ENCODE measurements around the gene CDK6. TPM values are rescaled to one million over a fixed set of nuclear protein-coding genes. Genes with fewer than 3 reads are reported as not detected.

The CDK6 gene
- total RNA-seq, 2 experiments from 2014 or later: 118 to 229 TPM

GRCh38 chr7:92668564-92668963, 167.8 kb downstream of the CDK6 start:
- Mint-ChIP-seq H3K27ac (peak overlapping the region; percentile 72), H3K4me1 (peaks cover 82% of the 10 kb centered on the region), H3K27me3 (no peaks in the 10 kb centered on the region), H3K4me3 (peak overlapping the region; percentile 15), H3K36me3 (peaks cover 72% of the 10 kb centered on the region), H3K9me3 (ENCODE audit: low read depth) (no peaks in the 10 kb centered on the region)
- ATAC-seq (no peak), DNase-seq (no peak)
- CTCF ChIA-PET: no interaction called here

- H3K9me3 Mint-ChIP-seq (ENCODE audit: low read depth): no peaks in the 10 kb centered on the region
- no peak for DNase-seq
- no peaks in the 10 kb centered on the region for H3K27me3 Mint-ChIP-seq
- H3K4me3 Mint-ChIP-seq: peak overlapping the region; percentile 15
- peaks cover 78% of the 10 kb centered on the region for H3K4me1 Mint-ChIP-seq
- peaks cover 68% of the 10 kb centered on the region for H3K36me3 Mint-ChIP-seq
- CTCF ChIA-PET: interaction anchor here (1.3 kb wide), 1 partner anchor 47 kb away, joined by 4 read pairs; no protein-coding TSS in a partner anchor
- H3K27ac Mint-ChIP-seq: peak overlapping the region; percentile 72
- ATAC-seq: no peak
These were observed 168.4 kb downstream of the CDK6 start for GRCh38 chr7:92667816-92668535.

GRCh38 chr7:92665926-92666325, 170.4 kb downstream of the CDK6 start:
- CTCF ChIA-PET: interaction anchor here (1.1 to 2.4 kb wide), 5 partner anchors 10 to 167 kb away, joined by 3 to 8 read pairs (median 4); no protein-coding TSS in a partner anchor

GRCh38 chr7:92661651-92662050, 174.7 kb downstream of the CDK6 start:
- no peaks in the 10 kb centered on the region for H3K9me3 Mint-ChIP-seq (ENCODE audit: low read depth)
- peaks cover 47% of the 10 kb centered on the region for H3K36me3 Mint-ChIP-seq
- no peaks in the 10 kb centered on the region for H3K27me3 Mint-ChIP-seq
- H3K4me1 Mint-ChIP-seq: peaks cover 50% of the 10 kb centered on the region
- no peak overlapping the region for H3K4me3 Mint-ChIP-seq
- no peak overlapping the region for H3K27ac Mint-ChIP-seq
- no peak for DNase-seq
- CTCF ChIA-PET: no interaction called here
- no peak for ATAC-seq

More at GRCh38 chr7:92665926-92666325, 170.4 kb downstream of the CDK6 start:
- no peak overlapping the region for H3K4me3 Mint-ChIP-seq
- no peak for DNase-seq
- no peak for ATAC-seq
- peak overlapping the region; percentile 86 for H3K27ac Mint-ChIP-seq
- H3K9me3 Mint-ChIP-seq (ENCODE audit: low read depth): no peaks in the 10 kb centered on the region
- no peaks in the 10 kb centered on the region for H3K27me3 Mint-ChIP-seq
- peaks cover 51% of the 10 kb centered on the region for H3K36me3 Mint-ChIP-seq
- H3K4me1 Mint-ChIP-seq: peaks cover 60% of the 10 kb centered on the region

- ATAC-seq: no peak
- CTCF ChIA-PET: interaction anchor here (1.1 kb wide), 1 partner anchor 174 kb away, joined by 3 read pairs; no protein-coding TSS in a partner anchor
- no peaks in the 10 kb centered on the region for H3K9me3 Mint-ChIP-seq (ENCODE audit: low read depth)
- H3K36me3 Mint-ChIP-seq: peaks cover 43% of the 10 kb centered on the region
- H3K27ac Mint-ChIP-seq: no peak overlapping the region
- DNase-seq: no peak
- no peaks in the 10 kb centered on the region for H3K27me3 Mint-ChIP-seq
- H3K4me3 Mint-ChIP-seq: no peak overlapping the region
- H3K4me1 Mint-ChIP-seq: peaks cover 37% of the 10 kb centered on the region
These were observed 177.7 kb downstream of the CDK6 start for GRCh38 chr7:92658671-92659070.

GRCh38 chr7:92657391-92657790, 179.0 kb downstream of the CDK6 start:
- peaks cover 48% of the 10 kb centered on the region for H3K4me1 Mint-ChIP-seq
- H3K27me3 Mint-ChIP-seq: no peaks in the 10 kb centered on the region
- no peak overlapping the region for H3K4me3 Mint-ChIP-seq
- DNase-seq (no peak), ATAC-seq (no peak)
- CTCF ChIA-PET: no interaction called here
- peaks cover 48% of the 10 kb centered on the region for H3K36me3 Mint-ChIP-seq
- H3K27ac Mint-ChIP-seq: no peak overlapping the region
- no peaks in the 10 kb centered on the region for H3K9me3 Mint-ChIP-seq (ENCODE audit: low read depth)

- H3K4me3 Mint-ChIP-seq: no peak overlapping the region
- H3K4me1 Mint-ChIP-seq: peaks cover 58% of the 10 kb centered on the region
- ATAC-seq: no peak
- H3K27ac Mint-ChIP-seq: no peak overlapping the region
- H3K36me3 Mint-ChIP-seq: peaks cover 56% of the 10 kb centered on the region
- H3K27me3 Mint-ChIP-seq: no peaks in the 10 kb centered on the region
- no peaks in the 10 kb centered on the region for H3K9me3 Mint-ChIP-seq (ENCODE audit: low read depth)
- no peak for DNase-seq
- CTCF ChIA-PET: interaction anchor here (1.1 to 2.2 kb wide), 3 partner anchors 9 to 24 kb away, joined by 3 to 6 read pairs (median 3); no protein-coding TSS in a partner anchor
These were observed 180.3 kb downstream of the CDK6 start for GRCh38 chr7:92656121-92656520.

GRCh38 chr7:92655346-92655884, 181.0 kb downstream of the CDK6 start:
- CTCF ChIA-PET: interaction anchor here (1.1 to 2.2 kb wide), 4 partner anchors 10 to 167 kb away, joined by 3 to 6 read pairs (median 3); no protein-coding TSS in a partner anchor
- no peak for DNase-seq
- H3K9me3 Mint-ChIP-seq (ENCODE audit: low read depth): no peaks in the 10 kb centered on the region
- no peaks in the 10 kb centered on the region for H3K27me3 Mint-ChIP-seq
- no peak overlapping the region for H3K27ac Mint-ChIP-seq
- peaks cover 62% of the 10 kb centered on the region for H3K4me1 Mint-ChIP-seq
- no peak overlapping the region for H3K4me3 Mint-ChIP-seq
- no peak for ATAC-seq
- H3K36me3 Mint-ChIP-seq: peaks cover 61% of the 10 kb centered on the region

GRCh38 chr7:92653136-92653535, 183.2 kb downstream of the CDK6 start:
- ATAC-seq (no peak), DNase-seq (no peak)
- H3K4me3 Mint-ChIP-seq: no peak overlapping the region

GRCh38 chr7:92652536-92652935, 183.8 kb downstream of the CDK6 start:
- Mint-ChIP-seq H3K27ac (no peak overlapping the region), H3K4me3 (no peak overlapping the region), H3K4me1 (peaks cover 73% of the 10 kb centered on the region), H3K27me3 (no peaks in the 10 kb centered on the region), H3K36me3 (peaks cover 51% of the 10 kb centered on the region), H3K9me3 (ENCODE audit: low read depth) (no peaks in the 10 kb centered on the region)
- CTCF ChIA-PET: interaction anchor here (1.1 to 1.2 kb wide), 2 partner anchors 11 to 13 kb away, joined by 3 read pairs; no protein-coding TSS in a partner anchor
- DNase-seq: no peak
- peak; percentile 15 for ATAC-seq

More at GRCh38 chr7:92653136-92653535, 183.2 kb downstream of the CDK6 start:
- peaks cover 71% of the 10 kb centered on the region for H3K4me1 Mint-ChIP-seq
- H3K27ac Mint-ChIP-seq: peak overlapping the region; percentile 39
- CTCF ChIA-PET: interaction anchor here (1.1 kb wide), 1 partner anchor 14 kb away, joined by 3 read pairs; no protein-coding TSS in a partner anchor
- no peaks in the 10 kb centered on the region for H3K27me3 Mint-ChIP-seq
- H3K9me3 Mint-ChIP-seq (ENCODE audit: low read depth): no peaks in the 10 kb centered on the region
- H3K36me3 Mint-ChIP-seq: peaks cover 46% of the 10 kb centered on the region

- Mint-ChIP-seq H3K9me3 (ENCODE audit: low read depth) (no peaks in the 10 kb centered on the region), H3K4me1 (peaks cover 81% of the 10 kb centered on the region), H3K4me3 (no peak overlapping the region), H3K36me3 (peaks cover 50% of the 10 kb centered on the region), H3K27me3 (no peaks in the 10 kb centered on the region), H3K27ac (peak overlapping the region; percentile 34)
- CTCF ChIA-PET: interaction anchor here (1.0 to 2.1 kb wide), 2 partner anchors 10 to 14 kb away, joined by 4 to 6 read pairs; no protein-coding TSS in a partner anchor
- DNase-seq (no peak), ATAC-seq (no peak)
These were observed 186.0 kb downstream of the CDK6 start for GRCh38 chr7:92650391-92650790.

- Mint-ChIP-seq H3K9me3 (ENCODE audit: low read depth) (no peaks in the 10 kb centered on the region), H3K27me3 (no peaks in the 10 kb centered on the region), H3K4me3 (no peak overlapping the region), H3K36me3 (peaks cover 63% of the 10 kb centered on the region), H3K27ac (peak overlapping the region; percentile 75), H3K4me1 (peaks cover 90% of the 10 kb centered on the region)
- no peak for DNase-seq
- peak; percentile 61 for ATAC-seq
- CTCF ChIA-PET: interaction anchor here (2.0 kb wide), 1 partner anchor 27 kb away, joined by 4 read pairs; no protein-coding TSS in a partner anchor
These were observed 188.3 kb downstream of the CDK6 start for GRCh38 chr7:92648067-92648466.

GRCh38 chr7:92647652-92648051, 188.7 kb downstream of the CDK6 start:
- peak overlapping the region; percentile 75 for H3K27ac Mint-ChIP-seq
- H3K4me3 Mint-ChIP-seq: no peak overlapping the region
- CTCF ChIA-PET: no interaction called here
- H3K4me1 Mint-ChIP-seq: peaks cover 90% of the 10 kb centered on the region
- H3K36me3 Mint-ChIP-seq: peaks cover 62% of the 10 kb centered on the region
- ATAC-seq (no peak), DNase-seq (no peak)
- H3K9me3 Mint-ChIP-seq (ENCODE audit: low read depth): no peaks in the 10 kb centered on the region
- no peaks in the 10 kb centered on the region for H3K27me3 Mint-ChIP-seq

Data from activated CD8-positive, alpha-beta memory T cell treated with anti-CD3 and anti-CD28 coated beads, Interleukin-2, amount 10 ng/mL, durations not matched to agents 7 days and 5 days (primary cell).